ENCODE results near the gene TXNDC8.
"Not testable (repeated sequence)": the region's sequence is repeated elsewhere in the genome, so short reads cannot be mapped to it uniquely, and the experiment has no call there.

The TXNDC8 gene

DNA sequence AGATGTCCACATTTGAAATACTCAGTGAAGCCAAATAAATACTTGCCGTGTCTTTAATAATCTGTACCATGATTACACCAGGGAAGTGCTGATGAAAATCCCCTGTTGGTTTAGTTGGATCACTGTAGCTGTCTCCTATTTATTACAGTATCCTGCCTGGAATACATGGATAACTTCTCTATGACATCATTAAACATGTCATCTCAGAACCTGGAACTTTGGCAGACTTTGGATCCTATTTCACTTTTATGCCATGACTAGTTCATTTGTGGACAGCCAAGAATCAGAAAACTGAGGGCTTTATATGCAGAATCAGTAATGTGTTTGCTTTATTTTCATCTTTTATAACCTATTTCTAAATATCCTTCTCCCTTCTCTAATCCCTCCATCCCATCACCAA lies at the start of gene TXNDC8:
Gene TXNDC8, minus strand, starts transcription at position 137 of the 400 bp plus-strand sequence.
- H3K4me3 ChIP-seq (ENCODE audit: low read depth, low read length): no peak within 1 kb of the TSS
- TF ChIP-seq, protein P1, sequence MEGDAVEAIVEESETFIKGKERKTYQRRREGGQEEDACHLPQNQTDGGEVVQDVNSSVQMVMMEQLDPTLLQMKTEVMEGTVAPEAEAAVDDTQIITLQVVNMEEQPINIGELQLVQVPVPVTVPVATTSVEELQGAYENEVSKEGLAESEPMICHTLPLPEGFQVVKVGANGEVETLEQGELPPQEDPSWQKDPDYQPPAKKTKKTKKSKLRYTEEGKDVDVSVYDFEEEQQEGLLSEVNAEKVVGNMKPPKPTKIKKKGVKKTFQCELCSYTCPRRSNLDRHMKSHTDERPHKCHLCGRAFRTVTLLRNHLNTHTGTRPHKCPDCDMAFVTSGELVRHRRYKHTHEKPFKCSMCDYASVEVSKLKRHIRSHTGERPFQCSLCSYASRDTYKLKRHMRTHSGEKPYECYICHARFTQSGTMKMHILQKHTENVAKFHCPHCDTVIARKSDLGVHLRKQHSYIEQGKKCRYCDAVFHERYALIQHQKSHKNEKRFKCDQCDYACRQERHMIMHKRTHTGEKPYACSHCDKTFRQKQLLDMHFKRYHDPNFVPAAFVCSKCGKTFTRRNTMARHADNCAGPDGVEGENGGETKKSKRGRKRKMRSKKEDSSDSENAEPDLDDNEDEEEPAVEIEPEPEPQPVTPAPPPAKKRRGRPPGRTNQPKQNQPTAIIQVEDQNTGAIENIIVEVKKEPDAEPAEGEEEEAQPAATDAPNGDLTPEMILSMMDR (IDR thresholded peaks at IDR 0.05; ENCODE audit: low read depth, low read length): no peak

DNA sequence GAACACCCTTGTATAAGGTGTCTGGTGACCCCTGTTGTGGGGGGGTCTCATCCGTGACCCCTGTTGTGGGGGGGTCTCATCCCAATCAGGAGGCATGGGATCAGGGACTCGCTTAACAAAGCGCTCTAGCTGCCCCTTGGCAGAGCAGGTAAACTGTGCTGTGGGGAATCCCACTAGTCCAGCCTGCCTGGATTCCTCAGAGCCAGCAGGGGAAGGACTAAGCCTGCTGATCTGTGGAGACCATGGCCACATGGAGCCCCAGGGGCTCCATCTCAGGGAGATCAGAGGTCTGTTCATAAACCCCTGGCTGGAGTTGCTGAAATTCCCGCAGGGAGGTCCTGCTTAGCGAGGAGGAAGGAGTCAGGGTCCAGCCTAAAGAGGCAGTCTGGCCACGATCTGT lies 45.8 kb upstream of the TXNDC8 start:
- no peak overlapping the region for H3K4me3 ChIP-seq (ENCODE audit: low read depth, low read length)
- TF ChIP-seq, protein P1 (IDR thresholded peaks at IDR 0.05; ENCODE audit: low read depth, low read length): no peak

DNA sequence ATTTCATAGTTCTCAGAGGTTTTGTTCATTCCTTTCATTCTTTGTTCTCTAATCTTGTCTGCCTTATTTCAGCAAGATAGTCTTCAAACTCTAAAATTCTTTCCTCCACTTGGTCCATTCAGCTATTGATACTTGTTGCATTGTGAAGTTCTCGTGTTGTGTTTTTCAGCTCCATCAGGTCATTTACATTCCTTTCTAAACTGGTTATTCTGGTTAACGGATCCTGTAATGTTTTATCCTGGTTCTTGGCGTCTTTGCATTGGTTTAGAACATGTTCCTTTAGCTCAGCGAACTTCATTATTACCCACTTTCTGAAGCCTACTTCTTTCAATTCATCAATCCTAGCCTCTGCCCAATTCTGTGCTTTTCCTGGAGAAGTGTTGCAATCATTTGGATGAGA lies 45.1 kb upstream of the TXNDC8 start:
- TF ChIP-seq, protein P1 (IDR thresholded peaks at IDR 0.05; ENCODE audit: low read depth, low read length): no peak

DNA sequence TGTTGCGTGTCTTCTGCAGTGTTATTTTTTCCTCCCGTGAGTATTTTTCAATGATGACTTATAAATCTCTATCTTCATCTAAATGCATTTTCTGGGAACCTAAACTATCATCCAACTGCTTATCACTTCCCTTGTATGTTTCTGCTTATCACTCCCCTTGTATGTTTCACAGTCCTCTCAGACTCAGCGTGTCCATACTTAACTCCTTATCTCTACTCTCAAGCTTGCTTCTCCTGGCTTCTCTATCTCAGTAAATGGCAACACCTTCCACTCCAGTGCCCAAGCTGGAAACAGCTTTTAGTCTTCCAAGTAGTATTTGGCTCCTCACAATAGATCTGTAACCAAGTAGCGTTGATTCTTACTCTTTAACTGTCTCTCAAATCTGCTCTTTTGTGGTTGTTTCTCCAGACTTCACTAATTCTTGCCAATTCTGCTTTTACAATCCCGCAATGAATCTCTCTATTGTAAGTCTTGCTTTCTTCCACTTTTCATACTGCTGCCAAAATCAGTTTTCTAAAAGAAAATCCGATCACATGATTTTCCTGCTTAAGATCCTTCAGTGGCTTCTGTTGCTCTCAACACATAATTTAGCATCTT lies 33.8 kb upstream of the TXNDC8 start:
- no peak overlapping the region for H3K4me3 ChIP-seq (ENCODE audit: low read depth, low read length)
- TF ChIP-seq, protein P1 (IDR thresholded peaks at IDR 0.05; ENCODE audit: low read depth, low read length): no peak

More for the DNA sequence above, 45.1 kb upstream of the TXNDC8 start:
- H3K4me3 ChIP-seq (ENCODE audit: low read depth, low read length): no peak overlapping the region

- H3K4me3 ChIP-seq (ENCODE audit: low read depth, low read length): no peak overlapping the region
- TF ChIP-seq, protein P1 (IDR thresholded peaks at IDR 0.05; ENCODE audit: low read depth, low read length): no peak
Measured at GRCh38 chr9:110370315-110370714, 32.7 kb upstream of the TXNDC8 start.

DNA sequence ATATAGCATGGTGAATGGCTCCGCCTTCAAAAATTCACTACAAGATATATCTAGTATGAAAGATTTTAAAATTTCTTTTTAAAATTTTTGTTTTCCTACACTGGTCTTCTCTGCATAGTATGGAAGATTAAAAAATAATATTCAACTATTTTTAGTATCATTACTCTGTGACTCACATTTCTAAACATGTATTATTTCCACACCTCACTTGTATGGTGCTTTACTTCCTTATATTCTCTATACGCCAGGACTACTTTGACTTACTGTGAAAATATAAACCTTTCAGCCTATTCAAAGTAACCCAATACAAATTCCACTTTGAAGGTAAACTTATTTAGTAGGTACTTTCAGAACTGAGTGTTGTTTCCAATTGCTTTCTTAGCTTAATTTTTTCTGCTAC lies 26.8 kb upstream of the TXNDC8 start:
- TF ChIP-seq, protein P1 (IDR thresholded peaks at IDR 0.05; ENCODE audit: low read depth, low read length): no peak
- H3K4me3 ChIP-seq (ENCODE audit: low read depth, low read length): no peak overlapping the region

GRCh38 chr9:110358992-110359391 lies 21.3 kb upstream of the TXNDC8 start:
- H3K4me3 ChIP-seq (ENCODE audit: low read depth, low read length): not testable (repeated sequence)

DNA sequence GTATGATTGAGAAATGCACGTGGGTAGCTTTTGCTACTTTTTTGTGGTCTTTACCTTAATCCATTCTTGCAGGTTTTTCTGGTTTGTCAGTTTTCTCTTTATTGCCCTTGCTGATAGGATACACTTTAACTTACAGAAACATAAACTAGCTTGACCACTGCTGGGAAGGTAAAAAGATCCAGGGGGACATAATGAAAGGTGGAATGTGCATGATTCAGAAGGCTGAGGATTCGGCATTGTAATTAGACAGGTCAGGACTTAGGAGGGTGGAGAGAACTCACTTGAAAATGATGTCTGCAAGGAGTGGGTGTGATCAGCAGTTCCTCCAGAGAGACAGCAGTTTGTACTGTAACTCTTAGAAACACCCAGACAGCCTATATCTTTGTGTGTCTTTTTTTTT lies 19.8 kb upstream of the TXNDC8 start:
- TF ChIP-seq, protein P1 (IDR thresholded peaks at IDR 0.05; ENCODE audit: low read depth, low read length): no peak
- H3K4me3 ChIP-seq (ENCODE audit: low read depth, low read length): no peak overlapping the region
